ENCODE data around the gene CACNA1C.

DNA sequence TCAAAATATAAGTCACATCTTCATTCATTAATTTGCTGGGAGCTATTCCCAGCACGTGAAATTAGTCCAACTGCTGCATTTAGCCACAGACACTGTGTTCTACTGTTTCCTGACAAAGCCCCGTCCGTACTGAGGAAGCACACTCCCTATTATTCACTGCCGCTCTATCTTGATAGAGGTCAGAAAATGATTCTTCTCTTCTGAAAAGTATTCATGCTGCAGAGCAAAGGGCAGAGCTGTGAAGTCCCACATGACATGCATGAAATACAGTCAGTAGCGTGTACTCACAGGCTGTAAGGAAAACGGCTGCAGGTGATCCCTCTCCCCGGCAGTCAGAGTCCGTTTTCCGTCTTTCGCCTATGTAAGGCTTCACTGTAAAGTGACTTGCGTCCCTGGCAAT is 439.4 kb downstream of the CACNA1C start:
- no peak for TF ChIP-seq CTCF (IDR thresholded peaks at IDR 0.05)
- TF ChIP-seq POLR2A (IDR thresholded peaks at IDR 0.05): no peak
- TF ChIP-seq EP300 (IDR thresholded peaks at IDR 0.05): no peak

Measured in suprapubic skin (tissue), 3 donors.